ENCODE results near the gene FBXO9.

DNA sequence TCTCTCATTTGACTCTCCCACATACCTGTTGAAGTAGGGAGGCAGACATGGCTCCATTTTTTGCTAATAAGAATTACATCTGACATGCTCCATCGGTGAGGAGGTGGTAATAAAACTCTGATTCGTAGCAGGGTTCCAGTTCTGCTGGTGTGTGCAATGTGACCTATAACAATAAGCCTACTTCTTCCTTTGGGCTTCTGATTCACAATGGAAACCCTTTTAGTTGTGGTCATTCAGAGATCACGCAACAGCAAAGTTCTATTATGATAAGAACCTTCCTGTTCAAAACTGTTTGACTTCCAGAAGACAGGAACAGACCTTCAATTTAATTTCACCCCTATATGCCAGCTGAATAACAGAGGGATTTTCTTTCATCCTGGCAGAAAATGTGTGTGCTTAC lies 38.7 kb upstream of the FBXO9 start:
- TF ChIP-seq, protein P1, sequence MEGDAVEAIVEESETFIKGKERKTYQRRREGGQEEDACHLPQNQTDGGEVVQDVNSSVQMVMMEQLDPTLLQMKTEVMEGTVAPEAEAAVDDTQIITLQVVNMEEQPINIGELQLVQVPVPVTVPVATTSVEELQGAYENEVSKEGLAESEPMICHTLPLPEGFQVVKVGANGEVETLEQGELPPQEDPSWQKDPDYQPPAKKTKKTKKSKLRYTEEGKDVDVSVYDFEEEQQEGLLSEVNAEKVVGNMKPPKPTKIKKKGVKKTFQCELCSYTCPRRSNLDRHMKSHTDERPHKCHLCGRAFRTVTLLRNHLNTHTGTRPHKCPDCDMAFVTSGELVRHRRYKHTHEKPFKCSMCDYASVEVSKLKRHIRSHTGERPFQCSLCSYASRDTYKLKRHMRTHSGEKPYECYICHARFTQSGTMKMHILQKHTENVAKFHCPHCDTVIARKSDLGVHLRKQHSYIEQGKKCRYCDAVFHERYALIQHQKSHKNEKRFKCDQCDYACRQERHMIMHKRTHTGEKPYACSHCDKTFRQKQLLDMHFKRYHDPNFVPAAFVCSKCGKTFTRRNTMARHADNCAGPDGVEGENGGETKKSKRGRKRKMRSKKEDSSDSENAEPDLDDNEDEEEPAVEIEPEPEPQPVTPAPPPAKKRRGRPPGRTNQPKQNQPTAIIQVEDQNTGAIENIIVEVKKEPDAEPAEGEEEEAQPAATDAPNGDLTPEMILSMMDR (IDR thresholded peaks at IDR 0.05; ENCODE audit: low read depth, low read length, poor library complexity, severe bottlenecking), result no peak
- TF ChIP-seq EZH2phosphoT487 (IDR thresholded peaks at IDR 0.05; ENCODE audit: borderline replicate concordance, low read length), result no peak
